BE2C (cell line): ENCODE measurements around the gene ATP6V1B1.
"Not testable (repeated sequence)": the region's sequence is repeated elsewhere in the genome, so short reads cannot be mapped to it uniquely, and the experiment has no call there.

Experiments used
- DNase-seq: peaks from one replicate; pipeline ENCODE4 v3.0.0-alpha.2; 2020
- H3K27me3 ChIP-seq: fragments of 250-450 bp; sonication (Bioruptor Pico); 2 replicates; pipeline ENCODE4 v1.5.1; 2020; ENCODE audit warnings: mild to moderate bottlenecking
- H3K36me3 ChIP-seq: fragments of 250-450 bp; sonication (Bioruptor Pico); 2 replicates; pipeline ENCODE4 v1.5.1; 2020; ENCODE audit warnings: mild to moderate bottlenecking
- H3K4me1 ChIP-seq: fragments of 250-450 bp; sonication (Bioruptor Pico); 2 replicates; pipeline ENCODE4 v1.5.1; 2020
- H3K4me3 ChIP-seq: 2 replicates; pipeline ENCODE4 v1.5.1; 2011; ENCODE audit warnings: low read depth, low read length
- H3K9me3 ChIP-seq: fragments of 250-450 bp; sonication (Bioruptor Pico); 2 replicates; pipeline ENCODE4 v1.5.1; 2020
- CTCF ChIP-seq: IDR thresholded peaks from 2 replicates; pipeline ENCODE4 v1.5.1; 2012; ENCODE audit warnings: mild to moderate bottlenecking, low read depth, low read length

ATP6V1B1 gene

GRCh38 chr2:71005271-71006202 is 69.8 kb downstream of the ATP6V1B1 start:
- Histone ChIP-seq H3K9me3 (no peaks in the 10 kb centered on the region), H3K4me1 (no peaks in the 10 kb centered on the region), H3K4me3 (no peak overlapping the region), H3K36me3 (no peaks in the 10 kb centered on the region), H3K27me3 (no peaks in the 10 kb centered on the region)
- DNase-seq = no peak
- TF ChIP-seq CTCF = no peak

GRCh38 chr2:71006323-71006722 is 70.6 kb downstream of the ATP6V1B1 start:
- H3K4me1 ChIP-seq = no peaks in the 10 kb centered on the region
- H3K9me3 ChIP-seq = no peaks in the 10 kb centered on the region
- no peaks in the 10 kb centered on the region for H3K27me3 ChIP-seq
- TF ChIP-seq CTCF = no peak
- no peak for DNase-seq
- no peak overlapping the region for H3K4me3 ChIP-seq
- no peaks in the 10 kb centered on the region for H3K36me3 ChIP-seq

- Histone ChIP-seq H3K36me3 (no peaks in the 10 kb centered on the region), H3K4me3 (no peak overlapping the region), H3K4me1 (no peaks in the 10 kb centered on the region), H3K9me3 (no peaks in the 10 kb centered on the region), H3K27me3 (no peaks in the 10 kb centered on the region)
- TF ChIP-seq CTCF = no peak
- no peak for DNase-seq
These were observed 71.5 kb downstream of the ATP6V1B1 start for GRCh38 chr2:71006955-71007799.

- TF ChIP-seq CTCF = no peak
- Histone ChIP-seq H3K4me1 (no peaks in the 10 kb centered on the region), H3K27me3 (no peaks in the 10 kb centered on the region), H3K4me3 (no peak overlapping the region), H3K9me3 (no peaks in the 10 kb centered on the region), H3K36me3 (no peaks in the 10 kb centered on the region)
- no peak for DNase-seq
These were observed 72.6 kb downstream of the ATP6V1B1 start for GRCh38 chr2:71008342-71008741.

- H3K27me3 ChIP-seq, H3K4me1 ChIP-seq, DNase-seq, H3K36me3 ChIP-seq, H3K9me3 ChIP-seq, H3K4me3 ChIP-seq: not testable (repeated sequence)
These were observed 76.1 kb downstream of the ATP6V1B1 start for GRCh38 chr2:71011786-71012185.
